CD14-positive monocyte (primary cell): ENCODE measurements around the gene USP9X. TPM values are rescaled to one million over a fixed set of nuclear protein-coding genes. Genes with fewer than 3 reads are reported as not detected.

Experiments
- DNase-seq, 3 donors: peaks; one replicate each; pipeline ENCODE4 v3.0.0-alpha.2; 2011 to 2022
- H2AFZ ChIP-seq: 2 replicates; pipeline ENCODE4 v1.6.0; 2012; ENCODE audit warnings: mild to moderate bottlenecking, low read depth, low read length, inconsistent platforms; ENCODE audit not compliant: insufficient read depth, poor library complexity, severe bottlenecking
- H3K27ac ChIP-seq, 2 donors: 1 replicate in 1 of 2; 2 replicates in 1 of 2; pipeline ENCODE4 v1.5.1; 2012 to 2013; ENCODE audit warnings: low read length in 2 of 2, control low read depth in 1 of 2, inconsistent platforms in 1 of 2, low read depth in 1 of 2, mild to moderate bottlenecking in 1 of 2
- H3K27me3 ChIP-seq, 2 donors: one replicate each; pipeline versions ENCODE4 v1.6.0 to v1.6.1; 2011 to 2013; ENCODE audit warnings: low read length in 2 of 2; ENCODE audit not compliant: control insufficient read depth in 2 of 2, insufficient read depth in 2 of 2
- H3K36me3 ChIP-seq, 2 donors: replicated peaks in 1 of 2; 1 replicate in 1 of 2; 2 replicates in 1 of 2; pipeline versions ENCODE4 v1.5.1 to v1.6.1; 2012 to 2013; ENCODE audit warnings: low read length in 2 of 2, control low read depth in 1 of 2, inconsistent platforms in 1 of 2, mild to moderate bottlenecking in 1 of 2; ENCODE audit not compliant: insufficient read depth in 2 of 2, control insufficient read depth in 1 of 2
- H3K4me1 ChIP-seq, 2 donors: 1 replicate in 1 of 2; 2 replicates in 1 of 2; pipeline versions ENCODE4 v1.5.1 to v1.6.1; 2012 to 2013; ENCODE audit warnings: low read length in 2 of 2, control low read depth in 1 of 2, inconsistent platforms in 1 of 2, mild to moderate bottlenecking in 1 of 2, moderate library complexity in 1 of 2; ENCODE audit not compliant: insufficient read depth in 2 of 2, control insufficient read depth in 1 of 2
- H3K4me2 ChIP-seq: replicated peaks from 2 replicates; pipeline ENCODE3; 2012; ENCODE audit warnings: low read length, moderate library complexity, mild to moderate bottlenecking; ENCODE audit not compliant: poor library complexity, severe bottlenecking; ENCODE audit errors: extremely low read depth
- H3K4me3 ChIP-seq, 3 experiments: fragments of 200-600 bp in 1 of 3; sonication (generic) in 1 of 3; replicated peaks in 1 of 3; 1 replicate in 2 of 3; 2 replicates in 1 of 3; pipeline ENCODE4 v1.5.1; 2011 to 2013; ENCODE audit warnings: low read length in 3 of 3, mild to moderate bottlenecking in 3 of 3, control low read depth in 2 of 3, low read depth in 2 of 3, inconsistent platforms in 1 of 3, moderate library complexity in 1 of 3
- H3K79me2 ChIP-seq: 2 replicates; pipeline ENCODE4 v1.6.0; 2012; ENCODE audit warnings: mild to moderate bottlenecking, control low read depth, inconsistent platforms, low read length, moderate library complexity; ENCODE audit not compliant: insufficient read depth
- H3K9ac ChIP-seq: 2 replicates; pipeline ENCODE4 v1.6.0; 2017; ENCODE audit warnings: low read length, mild to moderate bottlenecking; ENCODE audit not compliant: insufficient read depth, poor library complexity, severe bottlenecking
- H3K9me3 ChIP-seq, 2 donors: replicated peaks in 1 of 2; 1 replicate in 1 of 2; 2 replicates in 1 of 2; pipeline versions ENCODE4 v1.5.1 to v1.6.1; 2012 to 2013; ENCODE audit warnings: low read length in 2 of 2, control low read depth in 1 of 2; ENCODE audit not compliant: control insufficient read depth in 1 of 2, insufficient read depth in 1 of 2
- H4K20me1 ChIP-seq: 2 replicates; pipeline ENCODE4 v1.6.0; 2012; ENCODE audit warnings: mild to moderate bottlenecking, low read length, control low read depth, moderate library complexity; ENCODE audit not compliant: insufficient read depth
- H3K27ac Mint-ChIP-seq, 7 donors: one replicate each; pipeline ENCODE4 v1.8.0; 2020; ENCODE audit warnings: mild to moderate bottlenecking in 7 of 7, mixed read lengths in 7 of 7, moderate library complexity in 6 of 7, inconsistent platforms in 2 of 7
- H3K27me3 Mint-ChIP-seq, 3 donors: one replicate each; pipeline ENCODE4 v1.8.0; 2021 to 2022; ENCODE audit warnings: low read depth in 3 of 3, mild to moderate bottlenecking in 3 of 3, mixed read lengths in 3 of 3, moderate library complexity in 3 of 3, inconsistent platforms in 1 of 3
- H3K36me3 Mint-ChIP-seq, 2 donors: one replicate each; pipeline ENCODE4 v1.8.0; 2020; ENCODE audit warnings: mixed read lengths in 2 of 2, inconsistent platforms in 1 of 2, mild to moderate bottlenecking in 1 of 2
- H3K4me1 Mint-ChIP-seq: one replicate; pipeline ENCODE4 v1.8.0; 2020; ENCODE audit warnings: mild to moderate bottlenecking, mixed read lengths
- H3K4me3 Mint-ChIP-seq, 2 donors: one replicate each; pipeline ENCODE4 v1.8.0; 2020; ENCODE audit warnings: mild to moderate bottlenecking in 2 of 2, mixed read lengths in 2 of 2, moderate library complexity in 1 of 2
- H3K9me3 Mint-ChIP-seq, 7 donors: one replicate each; pipeline ENCODE4 v1.8.0; 2020 to 2022; ENCODE audit warnings: mixed read lengths in 7 of 7, mild to moderate bottlenecking in 6 of 7, moderate library complexity in 6 of 7, inconsistent platforms in 2 of 7
- WGBS: methylation state at CpG from one replicate; pipeline ENCODE4 v1.1.5; 2013; ENCODE audit warnings: missing lambda C conversion rate; ENCODE audit not compliant: insufficient coverage; 5-methylcytosine and 5-hydroxymethylcytosine counted together
- intact Hi-C, 2 donors: fragments of 100-400 bp; cut with micrococcal nuclease; formaldehyde crosslinking; loops; one replicate each; pipeline versions ENCODE4 v1.15.0 to v1.15.1; 2023
- polyA plus RNA-seq, 3 donors: library from polyadenylated mRNA; depleted of rRNA in 1 of 3; unstranded in 2 of 3; stranded (reverse) in 1 of 3; fragments of 300-500 nt in 2 of 3; fragments of >200 nt in 1 of 3; fragmentation: Illumina TruSeq in 2 of 3; gene quantifications; 1 replicate in 2 of 3; 2 replicates in 1 of 3; pipeline ENCODE4 v1.2.3, GENCODE V29; 2012 to 2021
- TF ChIP-seq, protein P1 (sequence below): fragments of 200-600 bp; IDR thresholded peaks from one replicate; pipeline ENCODE4 v1.8.0; 2022; ENCODE audit warnings: antibody characterized with exemption, mild to moderate bottlenecking

Gene USP9X
- polyA plus RNA-seq, 3 donors, result 8.3 to 16.1 (median 9.6) TPM

DNA sequence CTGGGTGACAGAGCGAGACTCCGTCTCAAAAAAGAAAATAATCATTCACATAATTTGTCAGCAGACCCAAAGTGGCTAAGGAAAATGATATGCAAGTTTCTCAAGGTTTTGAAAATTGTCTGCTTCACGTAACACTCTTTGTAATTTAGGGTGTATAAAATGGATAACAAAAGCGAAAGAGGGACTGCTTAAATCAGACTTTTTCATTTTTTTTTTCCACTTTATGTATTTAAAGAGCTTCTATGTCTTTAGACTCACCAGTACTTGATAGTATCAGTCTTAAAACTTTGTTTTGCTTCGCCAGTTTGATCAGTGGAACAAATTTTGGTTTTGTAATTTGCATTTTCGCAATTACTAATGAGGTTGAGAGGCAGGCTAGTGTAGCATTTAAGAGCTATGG is 34.6 kb downstream of the USP9X start:
- Mint-ChIP-seq H3K4me3 (no peak overlapping the region), H3K4me1 (peaks cover 35% of the 10 kb centered on the region), H3K9me3 (peaks cover 0 to 5% (median 0%) of the 10 kb centered on the region in 7 donors), H3K27ac (peak overlapping the region in 1 of 7 donors; percentile 22), H3K36me3 (peaks cover 6 to 10% of the 10 kb centered on the region in 2 donors), H3K27me3 (peaks cover 0 to 19% (median 0%) of the 10 kb centered on the region in 3 donors)
- no peak for DNase-seq
- intact Hi-C loops, result loop anchor here in 1 of 2 donors (10.0 kb wide), 2 partner anchors 245 to 385 kb away; partner anchors contain the start of gene MED14
- H3K9ac ChIP-seq, result no peak overlapping the region
- peaks cover 0 to 10% of the 10 kb centered on the region in 2 donors for H3K4me1 ChIP-seq
- H3K27me3 ChIP-seq, result no peaks in the 10 kb centered on the region
- no peak overlapping the region for H3K27ac ChIP-seq
- H3K9me3 ChIP-seq, result no peaks in the 10 kb centered on the region
- H3K4me2 ChIP-seq, result no peak overlapping the region
- peaks cover 98% of the 10 kb centered on the region for H4K20me1 ChIP-seq
- TF ChIP-seq, protein P1, sequence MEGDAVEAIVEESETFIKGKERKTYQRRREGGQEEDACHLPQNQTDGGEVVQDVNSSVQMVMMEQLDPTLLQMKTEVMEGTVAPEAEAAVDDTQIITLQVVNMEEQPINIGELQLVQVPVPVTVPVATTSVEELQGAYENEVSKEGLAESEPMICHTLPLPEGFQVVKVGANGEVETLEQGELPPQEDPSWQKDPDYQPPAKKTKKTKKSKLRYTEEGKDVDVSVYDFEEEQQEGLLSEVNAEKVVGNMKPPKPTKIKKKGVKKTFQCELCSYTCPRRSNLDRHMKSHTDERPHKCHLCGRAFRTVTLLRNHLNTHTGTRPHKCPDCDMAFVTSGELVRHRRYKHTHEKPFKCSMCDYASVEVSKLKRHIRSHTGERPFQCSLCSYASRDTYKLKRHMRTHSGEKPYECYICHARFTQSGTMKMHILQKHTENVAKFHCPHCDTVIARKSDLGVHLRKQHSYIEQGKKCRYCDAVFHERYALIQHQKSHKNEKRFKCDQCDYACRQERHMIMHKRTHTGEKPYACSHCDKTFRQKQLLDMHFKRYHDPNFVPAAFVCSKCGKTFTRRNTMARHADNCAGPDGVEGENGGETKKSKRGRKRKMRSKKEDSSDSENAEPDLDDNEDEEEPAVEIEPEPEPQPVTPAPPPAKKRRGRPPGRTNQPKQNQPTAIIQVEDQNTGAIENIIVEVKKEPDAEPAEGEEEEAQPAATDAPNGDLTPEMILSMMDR, result no peak
- H3K79me2 ChIP-seq, result peaks cover 90% of the 10 kb centered on the region
- no CpG with 5 or more reads among the region's 6 CpGs for WGBS
- H3K4me3 ChIP-seq, result no peak overlapping the region
- H2AFZ ChIP-seq, result no peak overlapping the region
- peaks cover 5 to 16% of the 10 kb centered on the region in 2 donors for H3K36me3 ChIP-seq

- Mint-ChIP-seq H3K4me1 (peaks cover 33% of the 10 kb centered on the region), H3K27ac (no peak overlapping the region), H3K36me3 (peaks cover 12 to 23% of the 10 kb centered on the region in 2 donors), H3K27me3 (peaks cover 0 to 19% (median 0%) of the 10 kb centered on the region in 3 donors), H3K9me3 (peaks cover 0 to 5% (median 0%) of the 10 kb centered on the region in 7 donors), H3K4me3 (no peak overlapping the region)
- Histone ChIP-seq H3K9ac (no peak overlapping the region), H3K4me3 (no peak overlapping the region), H3K4me2 (no peak overlapping the region), H2AFZ (no peak overlapping the region), H3K79me2 (peaks cover 82% of the 10 kb centered on the region), H3K36me3 (peaks cover 6 to 16% of the 10 kb centered on the region in 2 donors), H3K27ac (no peak overlapping the region), H3K4me1 (peaks cover 0 to 9% of the 10 kb centered on the region in 2 donors), H3K9me3 (no peaks in the 10 kb centered on the region), H4K20me1 (peaks cover 99% of the 10 kb centered on the region), H3K27me3 (no peaks in the 10 kb centered on the region)
- 100% methylated on average over 1 of the region's 1 CpG for whole genome bisulfite sequencing
- DNase-seq, result no peak
- intact Hi-C loops, result loop anchor here in 1 of 2 donors (10.0 kb wide), 1 partner anchor 387 kb away; the partner anchor contains the start of gene MED14
- TF ChIP-seq, protein P1, result no peak
Measured at GRCh38 chrX:41121766-41122165, 36.5 kb downstream of the USP9X start.
